IPS DF 6.9 (cell line): ENCODE measurements around the gene SLC6A6.

Experiments
- DNase-seq: peaks from one replicate; pipeline ENCODE4 v3.0.0-alpha.2; 2013; ENCODE audit warnings: low read depth, low spot score
- H3K27ac ChIP-seq: one replicate; pipeline ENCODE4 v1.5.1; 2013; ENCODE audit warnings: low read length, control low read depth
- H3K27me3 ChIP-seq: 2 replicates; pipeline ENCODE4 v1.6.1; 2013; ENCODE audit warnings: mild to moderate bottlenecking, low read length; ENCODE audit not compliant: control insufficient read depth, insufficient read depth
- H3K36me3 ChIP-seq: 2 replicates; pipeline ENCODE4 v1.6.1; 2013; ENCODE audit warnings: low read length; ENCODE audit not compliant: control insufficient read depth, insufficient read depth
- H3K4me1 ChIP-seq: 2 replicates; pipeline ENCODE4 v1.6.1; 2013; ENCODE audit warnings: low read length; ENCODE audit not compliant: control insufficient read depth, insufficient read depth
- H3K4me3 ChIP-seq: 2 replicates; pipeline ENCODE4 v1.5.1; 2013; ENCODE audit warnings: mild to moderate bottlenecking, low read length
- H3K9me3 ChIP-seq: 2 replicates; pipeline ENCODE4 v1.6.1; 2013; ENCODE audit warnings: low read length, inconsistent platforms; ENCODE audit not compliant: control insufficient read depth, insufficient read depth
- WGBS: extraction: QIAGEN DNeasy Blood & Tissue Kit; methylation state at CpG from one replicate; pipeline ENCODE4 v1.1.7; 2013; ENCODE audit warnings: mixed read lengths, missing lambda C conversion rate; ENCODE audit not compliant: insufficient read length, insufficient coverage; 5-methylcytosine and 5-hydroxymethylcytosine counted together

Gene SLC6A6

GRCh38 chr3:14471016-14471415 is 68.6 kb downstream of the SLC6A6 start:
- no peak for DNase-seq
- WGBS: no CpG with 5 or more reads among the region's 5 CpGs
- no peak overlapping the region for H3K4me3 ChIP-seq
- no peaks in the 10 kb centered on the region for H3K9me3 ChIP-seq
- no peaks in the 10 kb centered on the region for H3K27me3 ChIP-seq
- H3K36me3 ChIP-seq: peaks cover 36% of the 10 kb centered on the region
- H3K4me1 ChIP-seq: no peaks in the 10 kb centered on the region
- no peak overlapping the region for H3K27ac ChIP-seq

GRCh38 chr3:14471690-14472089 is 69.3 kb downstream of the SLC6A6 start:
- Histone ChIP-seq H3K9me3 (no peaks in the 10 kb centered on the region), H3K27me3 (no peaks in the 10 kb centered on the region), H3K4me1 (no peaks in the 10 kb centered on the region), H3K27ac (no peak overlapping the region), H3K4me3 (no peak overlapping the region), H3K36me3 (peaks cover 35% of the 10 kb centered on the region)
- no CpG with 5 or more reads among the region's 10 CpGs for WGBS
- DNase-seq: no peak

- WGBS: no CpG with 5 or more reads among the region's 22 CpGs
- no peak overlapping the region for H3K4me3 ChIP-seq
- H3K27ac ChIP-seq: no peak overlapping the region
- no peaks in the 10 kb centered on the region for H3K9me3 ChIP-seq
- H3K4me1 ChIP-seq: no peaks in the 10 kb centered on the region
- H3K36me3 ChIP-seq: peaks cover 43% of the 10 kb centered on the region
- no peaks in the 10 kb centered on the region for H3K27me3 ChIP-seq
- no peak for DNase-seq
These were observed 70.3 kb downstream of the SLC6A6 start for GRCh38 chr3:14472471-14473351.

GRCh38 chr3:14473411-14473891 is 71.0 kb downstream of the SLC6A6 start:
- Histone ChIP-seq H3K27ac (no peak overlapping the region), H3K4me3 (no peak overlapping the region), H3K27me3 (no peaks in the 10 kb centered on the region), H3K4me1 (no peaks in the 10 kb centered on the region), H3K9me3 (no peaks in the 10 kb centered on the region), H3K36me3 (peaks cover 41% of the 10 kb centered on the region)
- DNase-seq: no peak
- no CpG with 5 or more reads among the region's 7 CpGs for WGBS

- H3K9me3 ChIP-seq: no peaks in the 10 kb centered on the region
- H3K4me1 ChIP-seq: no peaks in the 10 kb centered on the region
- no peak for DNase-seq
- H3K27me3 ChIP-seq: no peaks in the 10 kb centered on the region
- H3K36me3 ChIP-seq: peaks cover 34% of the 10 kb centered on the region
- H3K27ac ChIP-seq: no peak overlapping the region
- WGBS: no CpG with 5 or more reads among the region's 13 CpGs
- no peak overlapping the region for H3K4me3 ChIP-seq
These were observed 72.1 kb downstream of the SLC6A6 start for GRCh38 chr3:14474363-14475081.

GRCh38 chr3:14475621-14476020 is 73.2 kb downstream of the SLC6A6 start:
- Histone ChIP-seq H3K9me3 (no peaks in the 10 kb centered on the region), H3K36me3 (peaks cover 40% of the 10 kb centered on the region), H3K4me1 (no peaks in the 10 kb centered on the region), H3K27ac (no peak overlapping the region), H3K4me3 (no peak overlapping the region), H3K27me3 (no peaks in the 10 kb centered on the region)
- WGBS: no CpG with 5 or more reads among the region's 7 CpGs
- DNase-seq: no peak

GRCh38 chr3:14476583-14477265 is 74.3 kb downstream of the SLC6A6 start:
- peaks cover 48% of the 10 kb centered on the region for H3K36me3 ChIP-seq
- no CpG with 5 or more reads among the region's 13 CpGs for WGBS

GRCh38 chr3:14477311-14477935 is 75.0 kb downstream of the SLC6A6 start:
- Histone ChIP-seq H3K9me3 (no peaks in the 10 kb centered on the region), H3K4me1 (peaks cover 2% of the 10 kb centered on the region; the same call in 1 of the 2 replicates), H3K27me3 (no peaks in the 10 kb centered on the region), H3K36me3 (peaks cover 52% of the 10 kb centered on the region), H3K27ac (no peak overlapping the region), H3K4me3 (no peak overlapping the region)
- WGBS: no CpG with 5 or more reads among the region's 11 CpGs
- DNase-seq: no peak

More at GRCh38 chr3:14476583-14477265, 74.3 kb downstream of the SLC6A6 start:
- Histone ChIP-seq H3K27ac (no peak overlapping the region), H3K9me3 (no peaks in the 10 kb centered on the region), H3K27me3 (no peaks in the 10 kb centered on the region), H3K4me3 (no peak overlapping the region), H3K4me1 (peaks cover under 1% of the 10 kb centered on the region; the same call in 1 of the 2 replicates)
- DNase-seq: no peak

- peaks cover 45% of the 10 kb centered on the region for H3K36me3 ChIP-seq
- H3K9me3 ChIP-seq: no peaks in the 10 kb centered on the region
- WGBS: no CpG with 5 or more reads among the region's 8 CpGs
- H3K4me3 ChIP-seq: no peak overlapping the region
- peaks cover 2% of the 10 kb centered on the region; the same call in 1 of the 2 replicates for H3K4me1 ChIP-seq
- DNase-seq: no peak
- H3K27ac ChIP-seq: no peak overlapping the region
- no peaks in the 10 kb centered on the region for H3K27me3 ChIP-seq
These were observed 76.6 kb downstream of the SLC6A6 start for GRCh38 chr3:14478956-14479550.
